Activated T-cell treated with anti-CD3 and anti-CD28 coated beads, Interleukin-2, amount 50 U/mL, for 4 hours (primary cell): ENCODE results near the gene GP1BB. TPM values are rescaled to one million over a fixed set of nuclear protein-coding genes. Genes with fewer than 3 reads are reported as not detected.

Experiments used
- ATAC-seq, 2 donors: fragments of 200-7000 bp; cut with Tn5 transposase; one replicate each; pipeline ENCODE4 v1.10.0; 2021
- DNase-seq: peaks from one replicate; pipeline ENCODE4 v3.0.0-alpha.2; 2020
- H3K27me3 Mint-ChIP-seq: one replicate; pipeline ENCODE4 v1.8.0; 2021; ENCODE audit warnings: low read depth, mixed read lengths
- H3K36me3 Mint-ChIP-seq: one replicate; pipeline ENCODE4 v1.8.0; 2022; ENCODE audit warnings: mixed read lengths; ENCODE audit not compliant: insufficient read depth
- H3K4me1 Mint-ChIP-seq: one replicate; pipeline ENCODE4 v1.8.0; 2021; ENCODE audit warnings: low read depth, mixed read lengths
- H3K4me3 Mint-ChIP-seq: one replicate; pipeline ENCODE4 v1.8.0; 2021; ENCODE audit warnings: mild to moderate bottlenecking, moderate library complexity, mixed read lengths
- H3K9me3 Mint-ChIP-seq: one replicate; pipeline ENCODE4 v1.8.0; 2021; ENCODE audit warnings: mixed read lengths
- total RNA-seq, 3 donors: library from RNA; stranded (reverse); gene quantifications; one replicate each; pipeline ENCODE4 v1.2.1, GENCODE V29; 2021

GP1BB gene
- total RNA-seq, 3 donors from 2014 or later: 0.25 to 0.37 TPM; not detected in 1

DNA sequence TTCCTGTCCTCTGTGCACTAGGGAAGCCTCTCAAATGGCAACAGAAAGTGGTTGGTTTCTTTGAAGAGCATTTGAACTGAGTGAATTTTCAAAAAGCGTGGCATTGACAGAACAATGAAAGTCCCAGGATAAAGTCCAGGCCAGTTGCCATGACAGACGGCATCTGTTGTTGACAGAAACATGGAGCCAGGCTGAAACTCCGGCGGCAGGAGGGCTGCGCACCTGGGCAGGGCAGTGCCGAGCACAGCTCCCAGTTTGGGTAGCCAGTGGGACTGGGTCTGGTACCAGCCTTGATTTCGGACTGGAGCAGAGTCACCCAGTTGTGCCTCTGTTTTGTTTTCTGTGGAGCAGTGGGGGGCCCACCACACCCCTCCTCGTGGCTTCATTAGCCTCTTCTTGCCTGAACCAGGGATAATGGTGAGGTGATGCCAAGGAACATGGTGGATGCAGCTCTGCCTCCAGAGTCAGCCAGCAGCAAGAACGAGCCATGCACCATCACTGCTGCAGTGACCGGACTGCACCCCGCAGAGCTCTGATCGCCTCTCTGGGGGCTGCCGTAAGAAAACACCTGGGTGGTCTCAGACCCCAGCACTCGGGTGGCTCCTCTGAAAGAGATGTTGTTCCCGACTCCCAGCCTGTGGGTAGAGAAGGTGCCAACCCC lies 18.9 kb upstream of the GP1BB start:
- no peak for ATAC-seq
- H3K27me3 Mint-ChIP-seq: no peaks in the 10 kb centered on the region
- DNase-seq: no peak
- H3K36me3 Mint-ChIP-seq: no peaks in the 10 kb centered on the region
- H3K9me3 Mint-ChIP-seq: no peaks in the 10 kb centered on the region
- no peak overlapping the region for H3K4me3 Mint-ChIP-seq
- H3K4me1 Mint-ChIP-seq: no peaks in the 10 kb centered on the region

DNA sequence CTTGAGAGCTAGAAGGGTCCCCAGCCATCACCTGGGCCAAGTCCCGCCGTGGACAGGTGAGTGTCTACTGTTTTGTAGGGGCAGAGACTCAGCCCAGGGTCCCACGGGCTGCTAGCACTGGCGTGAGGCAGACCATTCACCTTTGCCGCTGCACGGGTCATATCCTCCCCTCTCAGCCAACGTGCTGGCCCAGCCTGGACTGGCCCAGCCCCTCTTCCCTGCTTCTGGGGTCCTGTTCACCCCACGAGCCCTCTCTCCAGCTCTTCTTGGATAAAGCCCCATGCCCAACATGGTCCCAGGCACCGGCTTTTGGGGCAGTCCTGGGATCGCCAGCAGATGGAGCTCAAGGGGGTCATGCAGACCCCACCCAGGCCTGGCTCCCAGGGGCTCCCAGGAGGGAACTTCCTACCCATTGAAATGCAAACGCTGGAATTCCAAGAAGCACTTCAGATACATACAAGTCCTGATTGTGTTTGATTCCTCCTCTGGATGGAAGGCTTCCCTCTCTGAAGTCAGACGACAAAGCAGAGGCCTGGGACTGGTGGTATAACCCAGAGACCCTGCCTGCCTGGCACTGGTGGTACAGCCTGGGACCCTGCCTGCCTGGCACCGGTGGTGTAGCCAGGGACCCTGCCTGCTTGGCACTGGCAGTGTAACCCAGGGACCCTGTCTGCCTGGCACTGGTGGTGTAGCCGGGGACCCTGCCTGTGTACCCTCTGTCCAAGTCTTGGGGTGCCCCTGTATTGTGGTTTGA lies 18.0 kb upstream of the GP1BB start:
- H3K36me3 Mint-ChIP-seq: no peaks in the 10 kb centered on the region

DNA sequence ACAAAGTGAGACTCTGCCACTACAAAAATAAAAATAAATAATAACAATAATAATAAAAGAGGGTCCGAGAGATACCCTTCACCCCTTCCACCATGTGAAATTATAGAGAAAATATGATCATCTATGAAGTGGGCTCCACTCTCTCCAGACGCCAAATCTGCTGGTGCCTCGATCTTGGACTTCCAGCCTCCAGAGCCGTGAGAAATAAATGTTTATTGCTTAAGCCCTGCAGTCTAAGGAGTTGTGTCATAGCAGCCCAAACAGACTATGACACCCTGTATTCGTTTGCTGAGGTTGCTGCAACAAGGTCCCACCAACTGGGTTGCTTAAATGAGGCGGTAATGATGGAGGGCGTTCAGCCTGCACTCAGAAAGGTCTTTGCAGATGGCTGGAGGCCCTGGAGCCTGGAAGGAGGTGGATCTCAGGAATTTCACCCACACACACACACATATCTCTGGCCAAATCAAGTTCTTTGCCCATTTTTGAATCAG lies 16.6 kb upstream of the GP1BB start:
- Mint-ChIP-seq H3K4me1 (no peaks in the 10 kb centered on the region), H3K9me3 (no peaks in the 10 kb centered on the region), H3K36me3 (no peaks in the 10 kb centered on the region), H3K4me3 (no peak overlapping the region), H3K27me3 (peaks cover 2% of the 10 kb centered on the region)
- no peak for ATAC-seq
- DNase-seq: no peak

More for the DNA sequence above, 18.0 kb upstream of the GP1BB start:
- Mint-ChIP-seq H3K4me3 (no peak overlapping the region), H3K4me1 (no peaks in the 10 kb centered on the region), H3K27me3 (peaks cover 2% of the 10 kb centered on the region), H3K9me3 (no peaks in the 10 kb centered on the region)
- DNase-seq: no peak
- no peak for ATAC-seq

DNA sequence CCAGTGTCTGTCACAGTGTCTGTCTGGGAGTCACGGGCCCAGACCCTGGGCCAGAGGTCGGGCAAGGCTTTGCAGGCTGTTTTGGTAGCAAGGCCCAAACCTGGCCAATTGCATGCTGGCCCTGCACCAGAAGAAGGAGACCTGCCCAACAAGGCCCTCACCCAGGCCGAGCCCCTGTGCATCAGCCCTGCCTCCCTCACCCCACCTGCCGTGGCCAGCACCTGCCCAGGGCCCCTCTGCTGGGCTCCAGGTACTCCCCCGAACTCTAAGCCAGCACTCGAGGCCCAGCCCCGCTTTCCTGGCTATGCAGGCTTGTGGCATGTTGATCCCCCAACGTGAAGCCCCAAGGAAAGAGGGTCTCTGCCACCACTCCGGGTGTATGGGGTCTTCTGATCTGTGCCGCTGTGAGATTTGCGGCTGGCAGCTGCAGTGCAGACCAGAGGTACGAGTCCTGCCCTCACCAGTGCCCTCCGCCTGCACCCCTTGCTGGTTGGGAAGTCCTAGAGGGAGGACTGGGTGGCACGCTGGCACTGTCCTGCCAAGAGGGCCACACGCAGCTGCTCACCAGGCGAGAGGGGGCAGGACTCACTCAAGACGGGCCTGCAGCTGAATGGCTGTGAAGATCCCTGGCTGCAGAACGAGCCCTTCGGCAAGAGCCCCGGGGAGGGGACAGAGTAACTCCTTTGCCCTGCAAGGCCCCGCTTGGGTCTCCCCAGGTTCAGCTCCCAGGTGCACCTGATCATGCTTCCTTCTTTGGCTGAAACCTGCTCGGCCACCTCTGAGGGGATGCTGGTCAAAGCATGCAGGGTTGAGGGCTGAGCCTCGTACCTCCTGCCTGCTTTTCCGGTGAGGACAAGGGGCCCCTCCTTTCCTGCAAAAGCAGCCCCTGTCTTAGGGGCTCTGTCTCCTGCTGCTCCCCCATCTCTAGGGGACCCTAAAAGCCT lies 15.7 kb upstream of the GP1BB start:
- no peak overlapping the region for H3K4me3 Mint-ChIP-seq
- peaks cover 2% of the 10 kb centered on the region for H3K27me3 Mint-ChIP-seq
- H3K9me3 Mint-ChIP-seq: no peaks in the 10 kb centered on the region
- ATAC-seq (no peak), DNase-seq (peak; percentile 3)
- H3K4me1 Mint-ChIP-seq: no peaks in the 10 kb centered on the region
- no peaks in the 10 kb centered on the region for H3K36me3 Mint-ChIP-seq

DNA sequence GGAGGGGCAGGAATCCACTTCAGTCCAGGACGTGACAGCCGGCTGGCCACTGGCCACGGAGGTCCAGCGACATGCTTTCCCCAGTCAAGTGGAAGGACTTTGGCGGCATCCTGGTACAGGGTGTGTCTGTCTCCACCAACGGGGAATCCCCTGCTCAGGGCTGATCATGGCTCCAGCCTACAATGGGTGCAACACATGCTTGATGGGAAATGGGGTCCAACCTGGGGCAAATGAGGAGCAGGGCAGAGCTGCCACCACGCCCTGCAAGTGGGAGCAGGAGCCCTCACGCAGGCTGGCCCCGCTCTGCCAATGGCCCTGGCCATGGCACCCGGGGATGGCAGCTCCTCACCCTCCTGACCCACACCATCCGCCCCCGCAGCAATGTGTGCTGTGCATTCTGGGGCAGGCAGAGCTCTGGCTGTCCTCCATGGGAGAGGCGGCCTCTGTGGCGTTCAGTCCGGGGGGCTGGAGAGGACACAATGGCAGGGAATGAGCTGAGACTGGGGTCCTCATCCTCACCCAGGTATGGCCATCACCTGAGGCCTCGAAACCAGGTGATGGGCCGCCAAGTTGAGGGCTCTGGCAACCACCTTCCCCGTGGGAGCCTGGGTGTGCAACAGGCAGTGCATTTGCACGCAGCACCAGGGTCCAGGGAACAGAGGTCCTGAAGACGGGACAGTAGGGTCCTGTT lies 14.9 kb upstream of the GP1BB start:
- DNase-seq: no peak
- no peaks in the 10 kb centered on the region for H3K4me1 Mint-ChIP-seq
- no peaks in the 10 kb centered on the region for H3K36me3 Mint-ChIP-seq
- H3K27me3 Mint-ChIP-seq: peaks cover 11% of the 10 kb centered on the region
- no peaks in the 10 kb centered on the region for H3K9me3 Mint-ChIP-seq
- ATAC-seq: no peak
- H3K4me3 Mint-ChIP-seq: no peak overlapping the region

DNA sequence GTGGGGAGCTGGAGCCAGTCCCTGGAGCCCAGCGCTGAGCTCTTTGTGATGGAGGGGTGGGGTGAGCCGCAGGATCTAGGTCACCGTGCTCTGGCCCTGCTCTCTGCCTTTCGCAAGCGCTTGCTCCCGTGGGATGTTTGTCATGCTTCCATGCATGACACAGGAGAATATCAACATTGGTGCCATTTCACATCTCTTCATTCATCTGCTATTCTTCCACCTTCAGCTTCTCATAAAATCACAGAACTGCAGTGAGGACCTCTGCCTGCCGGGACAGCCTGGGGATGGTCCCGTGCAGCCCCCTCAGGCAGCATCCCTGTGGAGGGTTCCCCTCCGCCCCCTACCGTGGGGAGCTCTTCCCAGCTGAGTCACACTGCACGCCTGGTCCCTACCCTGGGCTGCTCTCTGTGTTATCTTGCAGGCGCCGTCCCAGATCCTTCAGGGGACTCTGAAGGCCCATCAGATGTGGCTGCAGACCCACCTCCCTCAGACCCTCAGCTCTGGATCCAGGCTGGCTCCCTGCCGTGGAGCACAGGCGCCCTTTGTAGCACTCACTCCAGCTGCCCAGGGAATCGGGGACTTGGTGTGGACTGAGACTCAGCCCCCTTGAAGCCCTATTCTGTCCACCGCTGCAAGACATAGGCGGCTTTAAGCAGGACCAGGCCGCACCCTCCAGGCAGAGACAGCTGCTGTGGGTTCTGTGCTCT lies 14.1 kb upstream of the GP1BB start:
- Mint-ChIP-seq H3K4me3 (no peak overlapping the region), H3K9me3 (no peaks in the 10 kb centered on the region), H3K27me3 (peaks cover 15% of the 10 kb centered on the region), H3K4me1 (peaks cover 2% of the 10 kb centered on the region), H3K36me3 (no peaks in the 10 kb centered on the region)
- ATAC-seq (no peak), DNase-seq (no peak)

DNA sequence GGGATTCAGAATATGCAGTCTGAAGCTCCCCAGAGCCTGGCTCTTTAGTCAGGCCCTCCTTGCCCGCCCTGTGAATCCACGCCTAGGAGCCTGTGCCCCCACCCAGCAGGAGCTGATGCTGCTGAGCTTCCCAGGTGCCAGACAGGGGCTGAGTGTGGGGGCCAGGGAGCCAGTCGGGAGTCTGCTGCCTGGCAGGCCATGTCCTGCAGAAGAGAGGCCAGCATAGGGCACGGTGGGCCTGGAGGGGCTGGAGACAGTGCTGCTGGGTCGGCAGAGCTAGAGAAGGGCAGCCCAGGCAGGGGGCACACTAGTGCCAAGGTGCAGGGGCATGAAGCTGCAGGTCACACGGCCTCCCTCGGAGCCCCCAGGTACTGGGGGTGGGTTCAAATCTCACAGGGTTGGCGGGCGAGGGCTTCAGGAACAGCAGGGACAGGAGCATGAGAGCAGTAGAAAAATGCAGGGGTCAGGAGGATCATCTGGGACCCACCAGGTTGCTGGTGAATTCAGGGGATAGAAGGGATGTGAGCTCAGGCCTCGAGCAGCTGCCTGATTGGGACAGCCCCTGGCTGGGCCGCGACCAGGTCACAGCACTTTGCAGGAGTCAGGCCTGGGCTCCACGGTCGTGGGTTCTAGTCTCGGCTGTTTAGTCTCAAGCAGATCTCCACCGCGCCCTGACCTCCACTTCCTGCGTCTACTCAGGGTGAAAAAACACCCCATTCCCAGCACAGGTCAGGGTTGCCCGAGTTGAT lies 13.1 kb upstream of the GP1BB start:
- no peak for ATAC-seq
- no peak for DNase-seq
- peaks cover 2% of the 10 kb centered on the region for H3K4me1 Mint-ChIP-seq
- peaks cover 15% of the 10 kb centered on the region for H3K27me3 Mint-ChIP-seq
- no peak overlapping the region for H3K4me3 Mint-ChIP-seq
- no peaks in the 10 kb centered on the region for H3K36me3 Mint-ChIP-seq
- H3K9me3 Mint-ChIP-seq: no peaks in the 10 kb centered on the region

DNA sequence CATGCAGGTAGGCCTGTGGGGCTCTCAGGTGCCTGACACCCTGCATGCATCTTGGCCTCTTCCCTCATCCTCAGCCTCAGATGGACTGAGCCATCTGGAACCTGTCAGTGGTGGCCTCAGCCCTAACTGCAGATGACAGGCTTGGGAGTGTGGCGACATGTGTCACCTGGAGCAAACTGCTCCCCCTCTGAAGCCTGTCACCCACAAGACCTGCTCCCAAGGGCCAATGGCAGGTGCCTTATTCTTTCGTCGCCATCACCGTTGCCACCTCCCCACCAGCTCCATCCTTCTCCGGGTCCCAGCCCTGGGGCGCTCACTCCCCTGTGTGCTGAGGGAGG lies 12.6 kb upstream of the GP1BB start:
- Mint-ChIP-seq H3K27me3 (peaks cover 15% of the 10 kb centered on the region), H3K4me3 (no peak overlapping the region), H3K9me3 (no peaks in the 10 kb centered on the region), H3K36me3 (no peaks in the 10 kb centered on the region), H3K4me1 (peaks cover 2% of the 10 kb centered on the region)
- ATAC-seq: no peak
- no peak for DNase-seq

DNA sequence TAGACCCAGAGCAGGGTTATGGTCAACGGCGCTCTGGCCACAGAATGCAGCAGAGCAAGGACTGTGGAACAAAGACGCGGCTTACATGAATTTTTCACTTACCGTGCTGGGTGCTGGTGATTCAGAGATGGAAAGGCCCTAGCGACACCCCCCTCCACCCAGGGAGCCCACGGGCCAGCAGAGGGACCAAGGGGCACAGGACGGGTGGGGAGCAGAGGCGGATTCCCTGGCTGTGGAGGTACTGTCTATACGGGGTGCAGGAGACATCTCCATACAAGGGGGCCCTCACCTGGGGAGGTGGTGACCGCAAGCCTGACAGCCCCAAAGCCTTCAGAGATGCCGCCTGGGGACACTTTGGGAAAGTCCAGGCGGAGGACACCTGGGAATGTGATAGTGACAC lies 10.1 kb upstream of the GP1BB start:
- Mint-ChIP-seq H3K4me1 (peaks cover 5% of the 10 kb centered on the region), H3K36me3 (no peaks in the 10 kb centered on the region), H3K9me3 (no peaks in the 10 kb centered on the region), H3K27me3 (peaks cover 22% of the 10 kb centered on the region), H3K4me3 (peak overlapping the region; percentile 63)
- no peak for DNase-seq
- ATAC-seq: no peak

DNA sequence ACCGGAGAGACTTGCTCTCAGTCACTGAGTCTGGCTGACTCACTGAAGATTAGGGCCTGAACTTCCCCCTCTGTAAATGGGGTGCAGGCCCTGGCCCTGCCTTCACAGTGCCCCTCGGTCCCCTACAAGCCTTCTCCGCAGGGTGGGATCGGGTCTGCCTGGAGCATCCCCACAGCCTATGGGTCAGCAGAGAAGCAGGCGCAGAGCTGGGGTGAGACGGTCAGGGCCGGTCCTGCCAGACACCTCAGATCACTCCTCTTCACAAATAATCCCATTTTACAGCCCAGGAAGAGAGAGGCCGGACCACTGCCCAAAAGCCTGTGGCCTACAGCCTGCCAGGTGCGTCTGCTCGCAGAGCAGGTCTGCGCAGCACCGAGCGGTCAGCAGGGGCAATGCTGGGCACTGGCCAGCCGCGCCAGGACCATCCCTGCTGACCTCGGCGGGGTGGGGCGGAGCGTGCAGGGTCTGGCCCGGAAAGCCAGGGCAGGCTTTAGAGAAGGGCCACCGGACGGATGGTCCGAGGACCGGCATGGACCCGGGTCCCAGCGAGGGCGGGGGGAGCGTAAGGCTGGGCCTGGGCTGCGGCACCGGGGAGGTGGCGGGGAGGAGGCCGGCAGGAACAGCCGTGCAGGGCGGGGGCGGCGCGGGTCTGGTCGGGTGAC lies 9.6 kb upstream of the GP1BB start:
- Mint-ChIP-seq H3K27me3 (peaks cover 22% of the 10 kb centered on the region), H3K4me1 (peaks cover 5% of the 10 kb centered on the region), H3K4me3 (peak overlapping the region; percentile 63), H3K9me3 (no peaks in the 10 kb centered on the region), H3K36me3 (no peaks in the 10 kb centered on the region)
- DNase-seq: no peak
- ATAC-seq: no peak

DNA sequence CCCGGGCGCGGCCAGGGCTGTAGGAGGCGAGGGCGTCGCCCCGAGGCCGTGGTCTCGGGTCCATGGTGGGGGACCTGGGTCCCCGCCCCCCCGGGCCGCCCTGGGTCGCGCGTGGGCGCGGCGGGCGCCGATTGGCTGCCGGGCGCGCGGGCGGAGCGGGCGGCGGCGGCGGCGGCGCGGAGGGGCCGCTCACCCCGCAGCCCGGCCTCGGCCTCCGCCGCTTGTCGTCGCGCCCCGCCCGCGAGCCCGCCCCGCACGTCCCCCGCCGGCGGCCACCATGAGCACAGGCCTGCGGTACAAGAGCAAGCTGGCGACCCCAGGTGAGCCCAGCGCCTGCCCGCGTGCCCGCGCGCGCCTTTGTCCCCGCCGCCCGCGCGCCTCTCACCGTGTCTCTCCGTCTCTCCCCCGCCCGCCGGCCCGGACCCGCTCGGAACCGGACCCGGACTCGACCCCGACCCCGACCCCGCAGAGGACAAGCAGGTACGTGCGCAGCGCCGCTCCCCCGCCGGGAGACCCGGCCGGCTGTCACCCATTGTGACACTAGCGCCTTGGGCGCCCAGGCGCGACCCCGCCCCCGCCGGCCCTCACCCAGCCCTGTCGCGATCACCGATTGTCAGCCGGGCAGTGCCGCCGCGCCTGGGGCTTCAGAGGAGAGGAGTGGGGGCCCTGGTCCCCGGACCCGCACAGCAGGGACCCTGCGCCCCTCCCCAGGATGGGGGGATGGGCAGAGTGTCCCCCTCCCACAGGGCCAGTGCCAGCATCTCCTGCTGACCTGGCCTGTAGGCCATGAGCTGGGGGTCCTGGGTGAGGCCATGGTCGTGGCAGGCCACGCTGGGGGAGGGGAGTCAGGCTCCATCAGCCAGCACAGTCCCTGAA lies 8.8 kb upstream of the GP1BB start, which contains the start of gene SEPTIN5:
SEPTIN5 (plus strand) TSS at position 192 of the 876 bp plus-strand sequence; CDS start at position 278, 86 bp downstream.
- peaks cover 26% of the 10 kb centered on the region for H3K27me3 Mint-ChIP-seq
- no peaks in the 10 kb centered on the region for H3K9me3 Mint-ChIP-seq
- ATAC-seq: peak in 1 of 2 donors; percentile 11
- H3K36me3 Mint-ChIP-seq: no peaks in the 10 kb centered on the region
- H3K4me3 Mint-ChIP-seq: peak within 1 kb of the TSS; percentile 63
- no peak for DNase-seq
- H3K4me1 Mint-ChIP-seq: peaks cover 10% of the 10 kb centered on the region
